NCI-H146 (cell line): ENCODE results near the gene ANKS3.

Experiments
- DNase-seq: peaks from one replicate; lab custom pipeline; 2025; lab: John Stamatoyannopoulos, UW

Gene ANKS3

DNA sequence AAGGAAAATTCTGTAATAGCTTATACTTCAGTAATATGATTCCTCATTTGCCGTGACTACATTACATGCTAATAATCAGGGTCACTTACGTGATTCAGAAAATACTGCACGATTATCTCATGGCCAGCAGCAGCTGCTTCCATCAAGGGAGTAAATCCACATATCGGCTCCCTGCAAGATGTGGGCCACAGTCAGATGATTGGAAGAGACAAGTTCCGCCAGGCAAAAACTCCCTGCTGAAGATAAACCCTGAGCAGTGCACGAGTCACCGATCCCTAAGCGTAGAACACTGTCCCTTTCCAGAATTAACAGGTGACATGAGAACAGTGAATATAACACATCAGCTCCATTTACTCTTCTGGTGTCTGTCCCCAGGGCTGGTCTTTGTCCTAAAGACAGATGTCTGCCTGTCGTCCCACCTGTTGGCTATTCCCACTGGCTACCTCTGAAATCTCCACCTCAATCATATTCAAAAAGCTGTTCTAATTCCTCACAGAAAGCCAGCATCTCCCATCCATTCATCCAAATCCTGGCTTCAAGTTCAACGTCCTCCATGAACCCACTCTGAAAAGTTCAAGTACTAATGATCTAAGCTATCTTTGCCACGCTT, 9.3 kb downstream of the ANKS3 start:
- no peak for DNase-seq

DNA sequence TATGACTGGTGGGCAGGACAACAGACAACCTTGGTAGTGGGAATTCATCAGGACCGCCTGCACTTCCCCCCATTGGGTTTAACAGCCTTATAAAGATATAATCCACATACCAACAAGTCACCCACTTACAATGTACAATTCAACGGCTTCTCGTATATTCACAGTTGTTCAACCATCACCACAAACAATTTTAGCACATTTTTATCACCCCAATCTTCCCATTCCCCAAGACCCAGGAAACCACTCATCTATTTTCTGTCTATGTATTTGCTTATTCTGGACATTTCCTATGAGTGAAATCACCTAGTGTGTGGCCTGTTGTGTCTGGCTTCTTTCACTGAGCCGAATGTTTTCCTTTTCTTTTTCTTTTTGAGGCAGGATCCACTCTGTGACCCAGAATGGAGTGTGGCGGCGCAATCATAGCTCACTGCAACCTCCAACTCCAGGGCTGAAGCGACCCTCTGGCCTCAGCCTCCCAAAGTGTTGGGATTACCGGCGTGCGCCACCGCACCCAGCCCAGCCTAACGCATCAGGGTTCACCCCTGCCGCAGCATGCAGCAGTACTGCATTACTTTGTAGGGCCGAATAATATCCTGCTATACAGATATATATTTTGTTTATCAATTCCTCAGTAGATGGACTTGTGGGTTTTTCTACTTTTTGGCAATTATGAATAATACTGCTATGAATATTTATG, 10.9 kb downstream of the ANKS3 start:
- no peak for DNase-seq

DNA sequence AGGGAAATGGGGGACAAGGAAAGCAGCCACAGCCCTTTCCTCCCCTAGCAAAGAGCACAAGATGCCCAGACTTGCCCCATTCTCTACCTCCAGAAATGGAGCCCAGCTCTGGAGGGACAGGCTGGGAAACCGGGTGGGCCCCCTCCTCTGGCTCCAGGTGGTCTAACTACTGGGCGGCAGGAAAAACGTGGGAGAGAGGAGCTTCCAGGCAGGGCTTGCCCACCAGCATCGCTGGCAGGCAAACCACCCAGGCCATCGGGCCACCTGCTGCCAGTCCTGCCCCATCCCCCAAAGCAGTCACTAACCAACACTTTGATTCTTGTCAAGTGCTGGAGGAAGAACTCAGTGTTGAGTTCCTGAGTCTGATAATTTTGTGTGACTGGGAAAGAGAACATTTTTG, 15.6 kb downstream of the ANKS3 start:
- no peak for DNase-seq

DNA sequence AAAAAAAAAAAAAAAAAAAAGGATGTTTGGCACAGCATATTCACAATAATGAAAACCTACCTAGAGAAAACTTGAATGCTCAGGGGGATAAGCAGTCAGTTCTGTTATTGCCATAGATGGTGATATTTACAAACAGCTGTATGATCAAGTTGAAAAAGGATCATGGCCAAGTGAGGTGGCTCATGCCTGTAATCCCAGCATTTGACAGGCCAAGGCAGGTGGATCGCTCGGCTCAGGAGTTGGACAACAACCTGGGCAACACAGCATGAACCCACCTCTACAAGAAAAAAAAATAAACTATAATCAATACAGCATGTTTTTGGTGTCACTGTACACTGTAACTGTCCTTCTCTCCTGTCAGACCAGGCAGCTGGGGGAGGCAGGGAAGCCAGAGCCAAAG, 19.1 kb downstream of the ANKS3 start:
- DNase-seq = no peak

GRCh38 chr16:4713663-4714501, 20.2 kb downstream of the ANKS3 start:
- no peak for DNase-seq

DNA sequence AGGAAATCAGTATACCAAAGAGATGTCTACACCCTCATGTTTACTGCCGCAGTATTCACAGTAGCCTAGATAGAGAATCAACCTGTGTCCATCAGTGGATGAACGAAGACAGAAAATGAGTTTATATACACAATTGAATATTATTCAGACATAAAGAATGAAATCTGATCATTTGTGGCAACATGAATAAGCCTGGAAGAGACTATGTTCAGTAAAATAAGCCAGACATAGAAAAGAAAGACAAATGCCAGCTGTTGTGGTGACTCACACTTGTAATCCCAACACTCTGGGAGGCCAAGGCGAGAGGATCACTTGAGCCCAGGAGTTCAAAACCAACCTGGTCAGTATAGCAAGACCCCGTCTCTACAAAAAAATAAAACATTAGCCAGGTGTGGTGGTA, 24.6 kb downstream of the ANKS3 start:
- DNase-seq = no peak

DNA sequence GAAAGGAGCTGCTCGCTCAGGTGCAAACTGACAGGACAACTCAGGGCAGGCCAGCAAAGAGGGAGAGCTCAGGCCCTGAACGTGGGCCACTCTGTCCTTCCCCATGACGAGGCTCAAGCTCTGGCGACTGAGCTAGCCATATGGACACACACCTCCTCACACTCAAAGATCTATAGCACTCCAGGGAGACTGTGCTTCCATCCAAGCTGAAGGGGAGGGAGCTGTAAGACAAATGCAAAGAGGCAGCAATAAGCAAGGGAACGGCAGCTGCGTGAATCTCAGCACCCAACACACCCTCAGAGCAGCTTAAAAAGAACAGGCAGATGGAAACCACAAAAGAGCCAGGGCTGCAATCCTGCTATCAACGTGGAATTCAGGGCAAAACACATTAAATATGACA, 27.2 kb downstream of the ANKS3 start:
- no peak for DNase-seq

GRCh38 chr16:4704913-4705312, 29.2 kb downstream of the ANKS3 start:
- no peak for DNase-seq

GRCh38 chr16:4704491-4704890, 29.6 kb downstream of the ANKS3 start:
- DNase-seq = no peak

DNA sequence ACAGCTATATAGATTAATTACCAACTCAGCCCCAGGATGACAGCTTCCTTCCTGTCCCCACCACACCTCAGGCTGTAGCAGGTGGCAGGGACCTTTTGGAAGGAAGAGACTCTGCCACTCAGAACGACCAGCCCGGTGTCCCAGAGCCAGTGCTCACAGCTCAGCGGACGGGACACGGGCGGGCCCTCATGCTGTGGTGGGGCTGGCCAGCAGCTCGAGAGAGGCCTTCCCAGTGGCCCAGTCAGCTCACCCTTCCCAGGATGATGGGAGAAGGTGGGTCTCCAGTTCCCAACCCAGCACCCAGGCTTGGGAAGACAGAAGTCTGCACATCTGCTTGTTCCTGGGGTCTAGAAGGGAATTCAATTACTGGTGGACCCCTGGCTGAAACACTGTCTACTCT, 30.2 kb downstream of the ANKS3 start:
- no peak for DNase-seq

- no peak for DNase-seq
Observed at GRCh38 chr16:4702466-4702808, 31.6 kb downstream of the ANKS3 start.

GRCh38 chr16:4701791-4702465, 32.1 kb downstream of the ANKS3 start:
- DNase-seq = no peak

- DNase-seq = no peak
Observed at GRCh38 chr16:4700997-4701743, 32.9 kb downstream of the ANKS3 start.

GRCh38 chr16:4700380-4700996, 33.6 kb downstream of the ANKS3 start:
- no peak for DNase-seq

GRCh38 chr16:4699046-4699556, 35.0 kb downstream of the ANKS3 start:
- no peak for DNase-seq

- DNase-seq = no peak
Observed at GRCh38 chr16:4698321-4699045, 35.6 kb downstream of the ANKS3 start.

GRCh38 chr16:4697848-4698291, 36.2 kb downstream of the ANKS3 start:
- no peak for DNase-seq

DNA sequence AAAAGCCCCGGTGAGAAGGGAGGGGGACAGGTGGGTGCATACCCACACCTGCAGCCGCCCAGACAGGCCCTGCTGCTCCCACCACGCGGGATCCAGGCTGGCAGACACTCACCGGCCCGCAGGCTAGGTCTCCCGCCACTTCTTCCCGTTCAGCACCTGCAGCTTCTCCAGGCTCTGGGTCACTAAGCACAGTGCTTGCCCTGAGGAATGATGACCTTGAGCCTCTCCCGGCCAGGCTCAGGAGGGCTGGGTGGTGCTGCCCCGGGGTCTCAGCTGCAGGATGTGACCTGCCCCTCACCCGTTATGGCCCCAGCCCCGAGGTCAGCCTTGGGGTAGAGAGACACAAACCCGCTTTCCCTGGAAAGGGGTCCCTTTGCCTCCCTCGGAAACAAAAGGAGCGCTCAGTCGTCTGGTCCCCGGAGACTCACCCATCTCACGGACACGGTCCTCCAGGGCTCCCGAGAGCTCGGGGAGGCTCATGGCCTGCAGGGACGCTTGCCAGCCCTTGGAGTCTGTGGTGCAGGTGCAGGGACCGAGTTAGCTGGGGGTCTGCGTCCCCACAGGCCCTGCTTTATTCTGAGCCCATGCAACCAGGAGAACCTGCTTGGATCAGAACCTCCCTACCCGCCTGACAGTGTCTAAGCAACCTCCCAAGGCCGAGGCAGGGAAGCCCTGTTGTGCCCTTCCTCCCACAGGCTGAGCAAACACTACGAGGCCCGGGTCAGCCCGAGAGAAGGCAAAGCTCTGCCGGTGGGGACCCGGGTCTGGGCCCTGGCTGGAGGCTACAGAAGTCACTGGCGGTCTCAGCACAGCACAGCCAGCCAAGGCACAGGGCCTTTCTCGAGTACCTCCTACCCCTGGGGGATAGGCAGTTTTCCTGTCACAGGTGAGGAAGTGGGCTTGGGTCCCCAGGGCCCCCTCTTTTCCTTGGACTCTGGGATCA, 36.9 kb downstream of the ANKS3 start:
- DNase-seq = no peak

DNA sequence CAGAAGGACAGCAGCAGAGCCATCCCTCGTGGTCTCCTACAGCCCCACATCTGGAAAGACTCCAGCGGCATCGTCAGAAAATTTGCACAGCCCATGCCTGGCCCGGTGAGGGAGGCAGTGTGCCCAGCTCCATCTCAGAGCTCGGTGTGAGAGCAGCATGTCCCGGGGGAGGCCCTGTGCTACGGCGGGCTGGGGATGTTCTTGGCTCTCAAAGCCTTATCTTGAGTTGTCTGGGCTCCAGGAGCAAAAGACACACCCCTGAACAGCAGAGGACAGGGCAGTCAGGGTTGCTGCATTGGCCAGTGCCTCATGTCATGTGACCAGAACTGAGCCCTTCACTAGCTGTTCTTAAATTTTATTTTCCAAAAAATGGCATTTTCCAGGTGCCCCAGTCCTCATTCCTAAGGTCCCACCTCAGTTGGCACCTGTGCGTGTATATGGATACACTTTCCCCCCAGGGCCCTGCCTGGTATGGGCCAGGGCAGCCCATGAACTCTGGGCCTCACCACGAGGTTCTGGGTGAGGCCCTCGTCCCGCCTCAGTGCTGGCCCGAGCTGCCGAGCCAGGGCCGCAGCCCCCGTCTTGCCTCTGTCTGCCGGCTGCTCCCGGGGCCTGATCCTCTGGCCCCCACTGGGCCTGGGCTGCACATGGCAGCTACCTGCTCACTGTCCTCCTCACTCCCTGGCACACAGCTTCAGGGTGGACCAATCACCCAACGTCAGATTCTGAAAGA, 37.7 kb downstream of the ANKS3 start:
- DNase-seq = no peak
